Neuronal stem cell (in vitro differentiated cells): ENCODE results near the gene GLI3. TPM values are rescaled to one million over a fixed set of nuclear protein-coding genes. Genes with fewer than 3 reads are reported as not detected.

Experiments used
- DNase-seq: peaks from one replicate; pipeline ENCODE4 v3.0.0-alpha.2; 2013; ENCODE audit warnings: low spot score
- H2AFZ ChIP-seq: one replicate; pipeline ENCODE4 v1.6.1; 2013; ENCODE audit warnings: mild to moderate bottlenecking, low read length, inconsistent platforms
- H2AK5ac ChIP-seq: 2 replicates; pipeline ENCODE4 v1.6.1; 2013; ENCODE audit warnings: low read depth, mild to moderate bottlenecking, inconsistent platforms, low read length, moderate library complexity, mixed read lengths
- H2BK120ac ChIP-seq: 2 replicates; pipeline ENCODE4 v1.6.1; 2013; ENCODE audit warnings: low read depth, mild to moderate bottlenecking, inconsistent platforms, low read length, moderate library complexity, mixed read lengths
- H2BK12ac ChIP-seq: one replicate; pipeline ENCODE4 v1.6.1; 2013; ENCODE audit warnings: low read length, inconsistent platforms
- H2BK15ac ChIP-seq: 2 replicates; pipeline ENCODE4 v1.6.1; 2013; ENCODE audit warnings: mild to moderate bottlenecking, low read length, inconsistent platforms, mixed read lengths
- H2BK5ac ChIP-seq: one replicate; pipeline ENCODE4 v1.6.1; 2013; ENCODE audit warnings: inconsistent platforms, mild to moderate bottlenecking, low read length, moderate library complexity
- H3K14ac ChIP-seq: one replicate; pipeline ENCODE4 v1.6.1; 2013; ENCODE audit warnings: low read length, inconsistent platforms
- H3K18ac ChIP-seq: 2 replicates; pipeline ENCODE4 v1.6.1; 2013; ENCODE audit warnings: low read length, inconsistent platforms
- H3K23ac ChIP-seq: 2 replicates; pipeline ENCODE4 v1.6.1; 2013; ENCODE audit warnings: low read depth, mild to moderate bottlenecking, mixed read lengths, low read length, inconsistent platforms; ENCODE audit not compliant: poor library complexity
- H3K27ac ChIP-seq: replicated peaks from 3 replicates; pipeline ENCODE4 v1.5.1; 2013; ENCODE audit warnings: low read length, inconsistent platforms
- H3K27me3 ChIP-seq, 3 experiments: 2 replicates each; pipeline ENCODE4 v1.6.1; 2013; ENCODE audit warnings: low read length in 3 of 3, mild to moderate bottlenecking in 2 of 3, inconsistent platforms in 1 of 3, low read depth in 1 of 3, mixed read lengths in 1 of 3, moderate library complexity in 1 of 3; ENCODE audit not compliant: control insufficient read depth in 3 of 3, insufficient read depth in 3 of 3
- H3K36me3 ChIP-seq, 2 donors: replicated peaks in 1 of 2; 2 replicates each; pipeline ENCODE4 v1.6.1; 2013; ENCODE audit warnings: low read length in 2 of 2; ENCODE audit not compliant: control insufficient read depth in 2 of 2, insufficient read depth in 2 of 2
- H3K4ac ChIP-seq: 2 replicates; pipeline ENCODE4 v1.6.1; 2013; ENCODE audit warnings: inconsistent platforms, mild to moderate bottlenecking, low read length, moderate library complexity
- H3K4me1 ChIP-seq, 2 donors: 1 replicate in 1 of 2; 2 replicates in 1 of 2; pipeline ENCODE4 v1.6.1; 2013; ENCODE audit warnings: low read length in 2 of 2, low read depth in 1 of 2; ENCODE audit not compliant: control insufficient read depth in 2 of 2, insufficient read depth in 1 of 2
- H3K4me2 ChIP-seq: one replicate; pipeline ENCODE4 v1.6.1; 2013; ENCODE audit warnings: mild to moderate bottlenecking, low read length, inconsistent platforms; ENCODE audit not compliant: insufficient read depth, poor library complexity, severe bottlenecking
- H3K4me3 ChIP-seq, 2 donors: 2 replicates each; pipeline ENCODE4 v1.5.1; 2013; ENCODE audit warnings: low read length in 2 of 2, mild to moderate bottlenecking in 2 of 2, inconsistent platforms in 1 of 2, moderate library complexity in 1 of 2
- H3K79me1 ChIP-seq: one replicate; pipeline ENCODE4 v1.6.1; 2013; ENCODE audit warnings: low read depth, mild to moderate bottlenecking, inconsistent platforms, low read length, moderate library complexity
- H3K9ac ChIP-seq: one replicate; pipeline ENCODE4 v1.6.1; 2013; ENCODE audit warnings: mild to moderate bottlenecking, low read depth, low read length, inconsistent platforms; ENCODE audit not compliant: poor library complexity
- H3K9me3 ChIP-seq, 2 donors: replicated peaks in 1 of 2; 2 replicates each; pipeline versions ENCODE3 to v1.6.1; 2013; ENCODE audit warnings: low read length in 2 of 2, mild to moderate bottlenecking in 2 of 2, inconsistent platforms in 1 of 2, low read depth in 1 of 2, mixed read lengths in 1 of 2, moderate library complexity in 1 of 2; ENCODE audit not compliant: control insufficient read depth in 2 of 2, insufficient read depth in 1 of 2
- H4K8ac ChIP-seq: one replicate; pipeline ENCODE4 v1.6.1; 2013; ENCODE audit warnings: low read depth, mild to moderate bottlenecking, inconsistent platforms, low read length, moderate library complexity
- H4K91ac ChIP-seq: one replicate; pipeline ENCODE4 v1.6.1; 2013; ENCODE audit warnings: low read length, low read depth, mild to moderate bottlenecking, inconsistent platforms; ENCODE audit not compliant: poor library complexity
- WGBS, 2 donors: extraction: QIAGEN DNeasy Blood & Tissue Kit; methylation state at CpG; one replicate each; pipeline ENCODE4 v1.1.7; 2013; ENCODE audit warnings: missing lambda C conversion rate in 2 of 2, mixed read lengths in 1 of 2; ENCODE audit not compliant: insufficient read length in 2 of 2, insufficient replicate concordance in 1 of 2; ENCODE audit errors: extremely low coverage in 2 of 2; 5-methylcytosine and 5-hydroxymethylcytosine counted together
- polyA plus RNA-seq, 2 experiments: library from polyadenylated mRNA; stranded (reverse); fragments of 200-250 nt; gene quantifications; one replicate each; pipeline ENCODE4 v1.2.3, GENCODE V29; 2013

The GLI3 gene
- polyA plus RNA-seq (2013, experiment 1 of 2) = 54.7 TPM
- polyA plus RNA-seq (2013, experiment 2 of 2) = 56.9 TPM

- peak; percentile 94 for DNase-seq
- H2BK15ac ChIP-seq = peak within 1 kb of the TSS; percentile 90
- peak within 1 kb of the TSS; percentile 88 for H2BK120ac ChIP-seq
- peak within 1 kb of the TSS; percentile 99 for H3K18ac ChIP-seq
- H2BK5ac ChIP-seq = peak within 1 kb of the TSS; percentile 99
- peak within 1 kb of the TSS; percentile 85 to 97 for H3K4me3 ChIP-seq
- H3K23ac ChIP-seq = peak within 1 kb of the TSS; percentile 23
- H3K27me3 ChIP-seq = no peaks in the 10 kb centered on the region
- peak within 1 kb of the TSS; percentile 87 for H2AFZ ChIP-seq
- no peaks in the 10 kb centered on the region for H3K79me1 ChIP-seq
- peaks cover 0 to 7% of the 10 kb centered on the region in 2 donors for H3K36me3 ChIP-seq
- H2BK12ac ChIP-seq = no peak within 1 kb of the TSS
- peak within 1 kb of the TSS; percentile 97 for H3K27ac ChIP-seq
- peak within 1 kb of the TSS; percentile 81 for H2AK5ac ChIP-seq
- H4K8ac ChIP-seq = no peak within 1 kb of the TSS
- H3K9me3 ChIP-seq = no peaks in the 10 kb centered on the region
- H4K91ac ChIP-seq = peak within 1 kb of the TSS; percentile 15
- peak within 1 kb of the TSS; percentile 92 for H3K9ac ChIP-seq
- no peak within 1 kb of the TSS for H3K14ac ChIP-seq
- peaks cover 10 to 34% of the 10 kb centered on the region in 2 donors for H3K4me1 ChIP-seq
- WGBS, 2 donors = no CpG with 5 or more reads among the region's 92 CpGs
- peak within 1 kb of the TSS; percentile 71 for H3K4ac ChIP-seq
- peak within 1 kb of the TSS; percentile 72 for H3K4me2 ChIP-seq
Measured at GRCh38 chr7:42236976-42237810, at the start of gene GLI3. TSS of gene GLI3 (minus strand) at chr7:42237209. CDS start at chr7:42223253, 13,956 bp downstream.

- Histone ChIP-seq H2AK5ac (no peak overlapping the region), H2BK12ac (no peak overlapping the region), H3K14ac (no peak overlapping the region), H2BK15ac (no peak overlapping the region), H3K18ac (no peak overlapping the region), H3K4me1 (no peaks in the 10 kb centered on the region), H2BK5ac (no peak overlapping the region), H3K27ac (no peak overlapping the region), H3K4ac (no peak overlapping the region), H3K9ac (no peak overlapping the region), H4K91ac (no peak overlapping the region), H3K4me3 (no peak overlapping the region), H3K9me3 (no peaks in the 10 kb centered on the region), H2AFZ (peak overlapping the region; percentile 7), H4K8ac (no peak overlapping the region), H2BK120ac (no peak overlapping the region), H3K27me3 (no peaks in the 10 kb centered on the region), H3K79me1 (no peaks in the 10 kb centered on the region), H3K36me3 (no peaks in the 10 kb centered on the region), H3K4me2 (no peak overlapping the region), H3K23ac (no peak overlapping the region)
- no peak for DNase-seq
Measured at GRCh38 chr7:42285383-42285824, 48.4 kb upstream of the GLI3 start.

GRCh38 chr7:42283553-42283952 lies 46.5 kb upstream of the GLI3 start:
- Histone ChIP-seq H3K14ac (no peak overlapping the region), H2BK5ac (no peak overlapping the region), H3K36me3 (no peaks in the 10 kb centered on the region), H3K27ac (no peak overlapping the region), H2BK15ac (no peak overlapping the region), H3K79me1 (no peaks in the 10 kb centered on the region), H3K4ac (no peak overlapping the region), H2AFZ (no peak overlapping the region), H4K91ac (no peak overlapping the region), H3K4me2 (no peak overlapping the region), H2BK12ac (no peak overlapping the region), H3K4me3 (no peak overlapping the region), H3K18ac (no peak overlapping the region), H3K9me3 (no peaks in the 10 kb centered on the region), H2BK120ac (no peak overlapping the region), H3K4me1 (no peaks in the 10 kb centered on the region), H4K8ac (no peak overlapping the region), H3K27me3 (no peaks in the 10 kb centered on the region), H3K9ac (no peak overlapping the region), H3K23ac (no peak overlapping the region), H2AK5ac (no peak overlapping the region)
- no peak for DNase-seq
- WGBS, 2 donors = no CpG with 5 or more reads among the region's 2 CpGs

- no peak for DNase-seq
- Histone ChIP-seq H3K9ac (no peak overlapping the region), H3K4me2 (no peak overlapping the region), H2AK5ac (no peak overlapping the region), H3K18ac (no peak overlapping the region), H2BK12ac (no peak overlapping the region), H3K9me3 (no peaks in the 10 kb centered on the region), H2AFZ (no peak overlapping the region), H2BK15ac (no peak overlapping the region), H3K14ac (no peak overlapping the region), H3K27ac (no peak overlapping the region), H3K27me3 (no peaks in the 10 kb centered on the region), H3K4ac (no peak overlapping the region), H3K36me3 (no peaks in the 10 kb centered on the region), H4K91ac (no peak overlapping the region), H3K79me1 (no peaks in the 10 kb centered on the region), H3K4me3 (no peak overlapping the region), H2BK5ac (no peak overlapping the region), H4K8ac (no peak overlapping the region), H3K4me1 (no peaks in the 10 kb centered on the region), H2BK120ac (no peak overlapping the region), H3K23ac (no peak overlapping the region)
- no CpG with 5 or more reads among the region's 4 CpGs for whole genome bisulfite sequencing, 2 donors
Measured at GRCh38 chr7:42278344-42278743, 41.3 kb upstream of the GLI3 start.
